Measurements from ENCODE around the gene ZMYM1.

The ZMYM1 gene

DNA sequence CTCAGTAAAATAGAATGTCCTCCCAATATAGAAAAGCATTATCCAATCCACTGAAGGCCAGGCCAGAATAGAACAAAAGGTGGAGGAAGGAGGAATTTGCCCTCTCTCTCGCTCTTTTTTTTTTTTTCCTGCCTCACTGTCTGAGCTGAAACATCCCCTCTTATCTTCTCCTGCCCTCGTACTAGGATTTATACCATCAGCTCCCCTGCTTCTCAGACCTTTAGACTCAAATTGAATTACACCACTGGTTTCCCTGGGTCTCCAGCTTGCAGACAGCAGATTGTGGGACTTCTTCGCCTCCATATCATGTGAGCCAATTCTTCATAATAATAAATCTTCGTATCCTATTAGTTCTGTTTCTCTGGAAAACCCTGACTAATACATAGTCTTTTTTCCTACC, 42.6 kb upstream of the ZMYM1 start:
- no peak for DNase-seq (ENCODE audit: low read depth in 2 of 2)
- TF ChIP-seq, protein P1, sequence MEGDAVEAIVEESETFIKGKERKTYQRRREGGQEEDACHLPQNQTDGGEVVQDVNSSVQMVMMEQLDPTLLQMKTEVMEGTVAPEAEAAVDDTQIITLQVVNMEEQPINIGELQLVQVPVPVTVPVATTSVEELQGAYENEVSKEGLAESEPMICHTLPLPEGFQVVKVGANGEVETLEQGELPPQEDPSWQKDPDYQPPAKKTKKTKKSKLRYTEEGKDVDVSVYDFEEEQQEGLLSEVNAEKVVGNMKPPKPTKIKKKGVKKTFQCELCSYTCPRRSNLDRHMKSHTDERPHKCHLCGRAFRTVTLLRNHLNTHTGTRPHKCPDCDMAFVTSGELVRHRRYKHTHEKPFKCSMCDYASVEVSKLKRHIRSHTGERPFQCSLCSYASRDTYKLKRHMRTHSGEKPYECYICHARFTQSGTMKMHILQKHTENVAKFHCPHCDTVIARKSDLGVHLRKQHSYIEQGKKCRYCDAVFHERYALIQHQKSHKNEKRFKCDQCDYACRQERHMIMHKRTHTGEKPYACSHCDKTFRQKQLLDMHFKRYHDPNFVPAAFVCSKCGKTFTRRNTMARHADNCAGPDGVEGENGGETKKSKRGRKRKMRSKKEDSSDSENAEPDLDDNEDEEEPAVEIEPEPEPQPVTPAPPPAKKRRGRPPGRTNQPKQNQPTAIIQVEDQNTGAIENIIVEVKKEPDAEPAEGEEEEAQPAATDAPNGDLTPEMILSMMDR (IDR thresholded peaks at IDR 0.05; ENCODE audit: low read depth, low read length) = no peak
- no peak overlapping the region for H3K4me3 ChIP-seq (replicated peaks in 1 of 2; ENCODE audit: low read depth in 2 of 2, low read length in 2 of 2)

DNA sequence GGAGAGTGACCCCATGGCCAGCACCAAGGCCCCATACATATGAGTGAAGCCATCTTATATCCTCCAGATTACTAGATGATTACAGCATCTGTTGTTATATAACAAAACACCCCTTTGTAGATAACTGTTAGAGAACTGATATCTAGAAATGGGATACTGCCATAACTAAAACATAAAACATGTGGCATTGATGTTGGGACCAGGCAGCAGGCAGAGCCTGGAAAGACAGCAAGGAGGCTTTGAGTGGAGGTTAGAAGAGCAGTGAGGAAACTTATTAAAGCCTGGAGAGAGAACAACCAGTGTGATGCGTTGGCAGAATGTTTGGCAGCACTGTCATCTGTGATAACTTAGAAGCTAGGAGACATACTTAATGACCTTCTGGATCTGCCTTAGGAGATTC, 42.0 kb upstream of the ZMYM1 start:
- no peak for DNase-seq (ENCODE audit: low read depth in 2 of 2)
- no peak overlapping the region for H3K4me3 ChIP-seq (replicated peaks in 1 of 2; ENCODE audit: low read depth in 2 of 2, low read length in 2 of 2)
- TF ChIP-seq, protein P1 (IDR thresholded peaks at IDR 0.05; ENCODE audit: low read depth, low read length) = no peak

DNA sequence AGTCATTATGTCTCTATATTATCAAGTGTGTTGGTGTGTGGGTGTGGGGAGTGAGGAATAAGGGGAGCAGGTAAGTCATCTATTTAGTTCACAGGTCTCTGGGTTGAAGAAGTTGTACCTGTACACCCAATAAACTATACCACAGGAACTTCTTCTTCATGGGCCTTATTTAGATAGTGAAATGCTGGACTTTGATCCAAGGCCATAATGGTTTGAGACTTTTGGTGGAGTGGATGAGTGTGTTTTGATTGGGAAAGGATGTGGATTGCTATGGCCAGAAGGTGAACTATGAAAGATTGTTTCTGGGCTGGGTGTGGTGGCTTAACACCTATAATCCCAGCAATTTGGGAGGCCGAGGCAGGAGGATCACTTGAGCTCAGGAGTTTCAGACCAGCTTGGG, 40.5 kb upstream of the ZMYM1 start:
- no peak for DNase-seq (ENCODE audit: low read depth in 2 of 2)
- TF ChIP-seq, protein P1 (IDR thresholded peaks at IDR 0.05; ENCODE audit: low read depth, low read length) = no peak
- H3K4me3 ChIP-seq (replicated peaks in 1 of 2; ENCODE audit: low read depth in 2 of 2, low read length in 2 of 2) = no peak overlapping the region

DNA sequence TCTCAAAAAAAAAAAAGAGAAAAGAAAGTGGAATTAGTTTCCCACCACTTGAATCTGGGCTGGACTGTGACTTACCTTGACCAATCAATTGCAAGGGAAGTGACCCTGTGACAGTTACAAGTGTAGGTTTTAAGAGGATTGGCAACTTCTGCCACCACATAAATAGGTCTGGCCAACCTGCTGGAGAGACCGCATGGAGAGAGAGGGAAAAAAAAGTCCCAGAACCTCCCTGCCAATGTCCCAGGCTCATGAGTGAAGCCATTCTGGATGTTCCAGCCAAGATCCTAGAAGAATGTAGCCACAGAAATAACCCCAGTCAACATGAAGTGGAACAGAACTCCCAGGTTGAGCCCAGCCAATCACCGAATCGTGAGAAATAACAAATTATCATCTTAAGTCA, 35.7 kb upstream of the ZMYM1 start:
- TF ChIP-seq, protein P1 (IDR thresholded peaks at IDR 0.05; ENCODE audit: low read depth, low read length) = no peak
- DNase-seq (ENCODE audit: low read depth in 2 of 2) = no peak
- H3K4me3 ChIP-seq (replicated peaks in 1 of 2; ENCODE audit: low read depth in 2 of 2, low read length in 2 of 2) = no peak overlapping the region

DNA sequence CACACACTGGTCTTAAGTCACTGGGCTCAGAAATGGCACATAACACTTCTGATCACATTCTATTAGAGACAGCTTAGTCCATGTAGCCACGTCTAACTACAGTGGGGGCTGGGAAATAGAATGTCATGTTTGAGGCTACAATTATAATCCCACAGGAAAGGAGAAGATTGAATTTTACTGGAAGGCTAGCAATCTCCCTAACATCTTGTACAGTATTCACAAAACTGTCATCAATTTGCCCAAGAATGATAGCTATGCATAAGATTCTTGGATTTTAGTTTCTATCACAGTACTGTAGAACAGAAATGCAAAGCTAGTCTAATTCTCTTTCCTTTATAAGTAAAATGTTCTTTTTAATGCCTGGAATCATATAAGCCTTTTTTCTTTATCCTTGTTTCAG, 34.8 kb upstream of the ZMYM1 start:
- no peak for DNase-seq (ENCODE audit: low read depth in 2 of 2)
- H3K4me3 ChIP-seq (replicated peaks in 1 of 2; ENCODE audit: low read depth in 2 of 2, low read length in 2 of 2) = no peak overlapping the region
- TF ChIP-seq, protein P1 (IDR thresholded peaks at IDR 0.05; ENCODE audit: low read depth, low read length) = no peak

DNA sequence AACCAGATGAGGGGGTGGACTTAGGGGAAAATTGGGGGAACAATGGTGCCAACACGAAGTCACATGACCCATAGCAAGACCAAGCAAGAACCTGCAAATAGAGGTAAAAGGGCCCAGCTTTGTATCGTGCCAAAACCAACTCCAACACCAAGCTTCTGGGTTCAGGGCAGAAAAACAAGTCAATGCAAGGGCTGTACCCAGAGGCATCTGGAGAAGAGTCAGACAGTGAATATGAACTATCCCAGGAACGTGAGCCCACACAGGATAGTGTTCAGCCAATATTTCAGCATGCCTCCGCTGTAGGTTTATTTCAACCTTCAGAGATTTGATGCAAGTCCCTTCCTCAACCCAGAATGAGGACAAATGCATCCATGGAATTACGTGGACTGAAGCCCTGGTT, 32.5 kb upstream of the ZMYM1 start:
- TF ChIP-seq, protein P1 (IDR thresholded peaks at IDR 0.05; ENCODE audit: low read depth, low read length) = no peak
- DNase-seq (ENCODE audit: low read depth in 2 of 2) = no peak
- H3K4me3 ChIP-seq (replicated peaks in 1 of 2; ENCODE audit: low read depth in 2 of 2, low read length in 2 of 2) = no peak overlapping the region

DNA sequence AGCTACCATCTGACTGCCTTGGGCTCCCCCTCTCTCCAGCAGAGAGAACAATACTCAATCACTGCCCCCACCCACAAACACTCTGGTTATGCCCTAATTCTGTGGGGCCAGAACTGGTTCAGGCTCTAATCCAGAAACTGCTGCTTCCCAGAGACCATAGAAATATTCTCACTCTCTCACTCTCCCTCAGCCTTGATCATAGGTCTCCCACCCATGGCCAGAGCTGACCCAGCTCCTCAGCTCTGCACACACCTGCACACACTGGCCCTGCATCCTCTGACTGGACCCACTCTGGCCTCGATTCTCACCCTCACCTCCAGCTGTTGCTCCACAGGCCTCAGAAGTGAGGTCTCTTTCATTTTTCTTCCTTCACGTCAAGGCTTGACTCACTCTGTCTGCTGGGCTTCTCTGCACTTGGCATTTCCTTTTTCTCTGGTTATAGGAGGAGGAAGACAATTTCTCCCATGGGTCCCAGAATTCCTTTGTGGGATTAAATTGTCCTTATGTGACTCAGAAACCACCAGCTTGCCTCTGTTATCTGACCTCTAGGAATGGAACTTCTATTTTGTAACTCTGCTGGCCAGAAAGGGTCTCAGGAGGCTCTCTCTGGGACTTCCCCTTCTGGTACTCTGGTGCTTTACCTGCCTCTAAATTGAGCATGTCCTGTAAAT, 31.9 kb upstream of the ZMYM1 start:
- TF ChIP-seq, protein P1 (IDR thresholded peaks at IDR 0.05; ENCODE audit: low read depth, low read length) = no peak
- peak; percentile 93 to 99 for DNase-seq (ENCODE audit: low read depth in 2 of 2)
- no peak overlapping the region for H3K4me3 ChIP-seq (replicated peaks in 1 of 2; ENCODE audit: low read depth in 2 of 2, low read length in 2 of 2)

Data from cardiac fibroblast (primary cell).